GM19035 (cell line): ENCODE data around the gene CGGBP1.

Source experiments
- ATAC-seq: cut with Tn5 transposase; IDR thresholded peaks from one replicate; pipeline ENCODE4 v1.9.1; 2021; ENCODE audit not compliant: unreplicated experiment

Gene CGGBP1

GRCh38 chr3:88058581-88059379 is at the start of gene CGGBP1, which contains the start of gene ZNF654:
Gene CGGBP1 (minus strand): TSS chr3:88059005. CDS start chr3:88055976, 3,029 bp downstream.
Gene ZNF654 (plus strand): TSS chr3:88059255. CDS start chr3:88059320, 65 bp downstream.
- peak; percentile 94 for ATAC-seq

GRCh38 chr3:88105325-88105724 is 46.5 kb upstream of the CGGBP1 start:
- no peak for ATAC-seq

- ATAC-seq: peak; percentile 53
Observed at GRCh38 chr3:88101142-88101541, 42.3 kb upstream of the CGGBP1 start.

GRCh38 chr3:88093266-88093665 is 34.5 kb upstream of the CGGBP1 start:
- ATAC-seq: no peak

GRCh38 chr3:88092270-88092669 is 33.5 kb upstream of the CGGBP1 start:
- ATAC-seq: no peak

- no peak for ATAC-seq
Observed at GRCh38 chr3:88090681-88091080, 31.9 kb upstream of the CGGBP1 start.

GRCh38 chr3:88084097-88084501 is 25.3 kb upstream of the CGGBP1 start:
- ATAC-seq: no peak

- no peak for ATAC-seq
Observed at GRCh38 chr3:88082854-88083253, 24.0 kb upstream of the CGGBP1 start.

GRCh38 chr3:88078932-88079331 is 20.1 kb upstream of the CGGBP1 start:
- ATAC-seq: no peak

- no peak for ATAC-seq
Observed at GRCh38 chr3:88076712-88077111, 17.9 kb upstream of the CGGBP1 start.

GRCh38 chr3:88075497-88075896 is 16.7 kb upstream of the CGGBP1 start:
- ATAC-seq: no peak

GRCh38 chr3:88075072-88075471 is 16.3 kb upstream of the CGGBP1 start:
- ATAC-seq: no peak

- ATAC-seq: no peak
Observed at GRCh38 chr3:88061746-88062145, 2.9 kb upstream of the CGGBP1 start.

- peak; percentile 17 for ATAC-seq
Observed at GRCh38 chr3:88059380-88060170, 770 bp upstream of the CGGBP1 start.

GRCh38 chr3:88058306-88058580 is 562 bp downstream of the CGGBP1 start:
- ATAC-seq: no peak

- ATAC-seq: no peak
Observed at GRCh38 chr3:88057630-88058305, 1.0 kb downstream of the CGGBP1 start.

GRCh38 chr3:88046766-88047165 is 12.0 kb downstream of the CGGBP1 start:
- ATAC-seq: no peak

- ATAC-seq: no peak
Observed at GRCh38 chr3:88044411-88044810, 14.4 kb downstream of the CGGBP1 start.

- no peak for ATAC-seq
Observed at GRCh38 chr3:88041005-88041404, 17.8 kb downstream of the CGGBP1 start.

- ATAC-seq: no peak
Observed at GRCh38 chr3:88040529-88040928, 18.3 kb downstream of the CGGBP1 start.

GRCh38 chr3:88038566-88038965 is 20.2 kb downstream of the CGGBP1 start:
- ATAC-seq: no peak

- ATAC-seq: no peak
Observed at GRCh38 chr3:88036221-88036620, 22.6 kb downstream of the CGGBP1 start.
